HTR-8/SVneo (cell line): Measurements from ENCODE around the gene SNX22.

ENCODE experiments used
- DNase-seq: peaks from one replicate; pipeline ENCODE4 v3.0.0; 2011; ENCODE audit warnings: low spot score, mixed read lengths; ENCODE audit not compliant: insufficient read length
- FAIRE-seq: peaks from 2 replicates; lab custom pipeline; 2011; peaks lifted over from hg19 to GRCh38; lab: Jason Lieb, UNC

SNX22 gene

DNA sequence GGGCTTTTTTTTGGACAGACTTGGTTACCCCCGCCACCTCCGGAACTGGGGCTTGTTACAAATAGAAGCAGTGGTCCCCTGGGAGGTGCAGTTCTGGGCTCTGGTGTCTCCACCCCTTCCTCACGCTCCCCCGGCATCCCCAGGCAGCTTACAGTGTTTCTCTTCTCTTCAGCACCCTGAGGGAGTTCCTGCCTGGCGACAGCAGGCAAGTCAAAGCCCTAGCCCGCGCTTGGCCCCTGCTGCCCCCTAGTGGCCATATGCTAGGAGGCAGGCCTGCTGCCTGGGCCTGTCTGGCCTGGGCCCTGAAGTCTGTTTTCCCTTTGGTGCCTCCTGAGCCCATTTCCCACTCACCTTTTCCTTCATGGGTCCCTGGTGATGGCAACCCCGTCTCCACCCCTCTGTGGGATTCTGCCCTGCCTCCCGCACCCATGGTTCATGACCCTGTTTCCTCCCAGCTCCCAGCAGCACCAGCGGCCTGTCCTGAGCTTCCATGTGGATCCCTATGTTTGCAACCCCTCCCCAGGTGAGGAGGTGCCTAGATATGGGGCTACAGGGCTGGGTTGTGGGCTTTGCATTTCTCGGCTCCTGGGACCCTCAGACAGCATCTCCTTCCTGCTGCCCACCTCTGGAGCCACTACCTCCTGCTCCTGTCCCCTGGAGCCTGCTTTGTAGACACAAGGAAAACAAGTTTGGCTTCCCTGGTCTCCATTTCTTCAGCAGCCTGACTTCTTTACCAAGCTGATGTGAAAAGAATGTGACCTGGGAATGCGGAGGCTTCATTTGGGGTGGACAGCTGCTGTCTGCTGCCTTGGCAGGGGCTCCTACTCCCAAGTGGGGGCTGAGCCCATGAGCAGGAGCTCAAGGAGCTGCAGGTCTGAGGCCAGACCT lies 2.2 kb downstream of the SNX22 start:
- FAIRE-seq = peak; percentile 49

DNA sequence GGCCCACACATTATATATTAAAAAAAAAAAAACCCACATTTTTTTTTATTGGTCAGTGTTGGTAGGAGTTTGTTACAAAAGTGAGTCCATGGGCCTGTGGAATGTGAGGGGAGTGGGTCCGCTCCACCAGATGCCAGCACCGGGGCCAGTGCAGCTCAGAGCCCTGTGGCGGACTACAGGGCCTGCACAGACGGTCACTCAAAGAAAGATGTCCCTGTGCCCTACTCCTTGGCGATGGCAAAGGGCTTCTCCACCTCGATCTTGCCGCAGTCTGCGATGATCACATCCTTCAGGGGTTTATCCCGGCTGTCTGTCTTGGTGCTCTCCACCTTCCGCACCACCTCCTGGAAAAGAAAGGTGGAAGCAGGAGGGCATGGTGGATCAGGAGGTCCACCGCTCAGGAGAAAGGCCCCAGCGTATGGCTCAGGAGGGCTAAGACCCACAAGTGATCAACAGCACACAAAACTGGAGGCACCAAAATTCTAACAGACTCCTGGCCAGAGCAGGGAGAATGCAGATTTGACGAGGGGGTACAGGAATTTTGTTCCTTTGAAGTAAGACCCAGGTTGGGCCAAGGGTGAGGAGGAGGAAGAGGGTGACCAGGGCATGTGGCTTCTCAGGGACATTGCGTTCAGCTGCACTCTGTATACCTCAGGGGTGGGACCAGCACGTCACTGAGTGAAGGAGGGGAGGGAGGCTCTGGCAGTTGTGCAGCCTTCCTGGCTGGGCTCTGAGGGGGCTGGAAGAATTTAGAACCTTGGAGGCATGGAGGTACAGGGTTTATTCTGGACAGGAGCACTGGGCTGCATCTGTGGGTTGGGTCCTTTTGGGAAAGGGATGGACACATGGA lies 4.5 kb downstream of the SNX22 start:
- FAIRE-seq = no peak
- DNase-seq = no peak

More for the DNA sequence above, 2.2 kb downstream of the SNX22 start:
- DNase-seq = peak; percentile 92

DNA sequence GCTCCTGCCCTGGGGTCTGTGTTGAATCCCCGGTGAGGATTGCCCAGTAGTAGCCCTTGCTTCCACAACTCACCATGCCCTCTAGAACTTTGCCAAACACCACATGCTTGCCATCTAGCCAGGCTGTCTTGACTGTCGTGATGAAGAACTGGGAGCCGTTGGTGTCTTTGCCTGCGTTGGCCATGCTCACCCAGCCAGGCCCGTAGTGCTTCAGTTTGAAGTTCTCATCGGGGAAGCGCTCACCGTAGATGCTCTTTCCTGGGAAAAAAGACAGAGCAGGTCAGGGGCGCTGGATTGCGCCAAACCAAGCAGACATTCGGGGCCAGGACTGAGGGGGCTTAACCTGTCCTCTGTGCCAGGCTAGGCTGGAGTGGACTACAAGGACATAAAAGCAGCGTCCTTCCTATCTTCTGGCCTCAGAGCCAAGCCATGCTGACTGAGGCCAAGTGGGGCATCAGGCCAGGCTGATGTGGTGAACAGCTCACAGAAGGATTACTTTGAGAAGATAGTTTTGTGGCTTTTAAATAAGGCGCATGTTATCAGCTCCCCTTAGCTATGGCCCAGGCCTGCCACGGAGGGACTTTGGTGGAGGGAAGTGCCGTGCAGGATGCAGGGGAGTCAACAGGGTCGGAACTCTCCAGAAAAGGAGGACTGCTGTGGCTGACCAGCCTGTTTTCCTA lies 5.3 kb downstream of the SNX22 start:
- no peak for DNase-seq
- no peak for FAIRE-seq

DNA sequence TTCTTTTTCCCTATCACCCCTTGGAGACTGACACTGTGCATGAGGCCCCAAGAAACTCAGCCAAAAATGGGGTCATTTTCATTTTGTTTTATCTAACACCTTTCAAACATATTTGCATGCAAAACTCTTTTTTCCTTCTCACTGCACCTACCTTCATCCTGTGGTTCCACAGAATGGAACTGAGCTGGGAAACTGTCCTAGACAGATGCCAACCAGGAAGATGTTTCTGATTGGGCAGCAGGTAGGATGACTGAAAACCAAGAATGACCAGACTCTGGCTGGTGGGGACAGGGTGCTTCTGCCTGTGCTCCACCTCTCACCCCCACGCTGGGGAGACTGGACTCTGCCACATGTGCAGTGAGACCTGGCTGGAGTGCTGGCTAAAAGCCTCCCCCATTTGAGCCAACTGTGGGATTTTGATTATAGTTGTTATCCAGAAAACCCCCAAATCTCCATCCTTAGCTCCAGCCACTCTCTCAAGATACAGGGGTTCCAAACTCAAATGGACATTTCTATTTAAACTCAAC lies 6.1 kb downstream of the SNX22 start:
- no peak for FAIRE-seq

DNA sequence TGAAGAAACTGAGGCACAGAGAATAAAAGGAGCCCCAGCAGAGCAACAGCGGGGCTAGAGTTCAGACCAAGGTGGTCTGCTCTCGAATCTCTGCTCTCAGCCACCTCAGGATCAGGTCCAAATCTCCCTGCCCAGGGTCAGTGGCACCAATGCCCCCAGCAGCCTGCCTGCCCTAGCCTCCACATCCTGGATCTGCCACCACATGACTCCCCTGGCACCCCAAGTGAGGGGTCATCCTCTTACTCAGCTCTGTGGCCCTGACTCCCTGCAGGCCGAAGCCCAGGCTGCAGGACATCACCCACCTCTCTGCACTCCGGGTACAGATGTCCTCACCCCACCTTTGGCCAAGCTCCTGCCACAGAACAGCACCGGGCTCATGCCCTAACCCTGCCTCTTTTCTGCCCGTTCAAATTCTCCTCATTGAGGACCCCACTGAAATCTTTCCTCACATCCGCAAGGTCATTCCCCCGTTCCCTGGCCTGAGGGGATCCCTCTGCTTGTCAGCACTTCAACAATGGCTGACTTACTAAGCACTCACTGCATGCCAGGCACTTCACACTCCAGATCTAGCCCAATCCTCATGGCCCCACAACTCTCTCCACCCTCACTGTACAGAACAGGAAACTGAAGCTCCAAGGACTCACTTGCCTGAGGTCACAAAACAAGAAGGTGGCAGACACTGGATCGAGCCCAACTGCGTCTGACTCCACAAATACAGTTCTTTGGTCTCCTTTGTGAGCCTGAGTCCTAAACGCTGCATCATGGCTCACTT lies 7.0 kb downstream of the SNX22 start:
- FAIRE-seq (no peak), DNase-seq (no peak)

More for the DNA sequence above, 6.1 kb downstream of the SNX22 start:
- DNase-seq = no peak

DNA sequence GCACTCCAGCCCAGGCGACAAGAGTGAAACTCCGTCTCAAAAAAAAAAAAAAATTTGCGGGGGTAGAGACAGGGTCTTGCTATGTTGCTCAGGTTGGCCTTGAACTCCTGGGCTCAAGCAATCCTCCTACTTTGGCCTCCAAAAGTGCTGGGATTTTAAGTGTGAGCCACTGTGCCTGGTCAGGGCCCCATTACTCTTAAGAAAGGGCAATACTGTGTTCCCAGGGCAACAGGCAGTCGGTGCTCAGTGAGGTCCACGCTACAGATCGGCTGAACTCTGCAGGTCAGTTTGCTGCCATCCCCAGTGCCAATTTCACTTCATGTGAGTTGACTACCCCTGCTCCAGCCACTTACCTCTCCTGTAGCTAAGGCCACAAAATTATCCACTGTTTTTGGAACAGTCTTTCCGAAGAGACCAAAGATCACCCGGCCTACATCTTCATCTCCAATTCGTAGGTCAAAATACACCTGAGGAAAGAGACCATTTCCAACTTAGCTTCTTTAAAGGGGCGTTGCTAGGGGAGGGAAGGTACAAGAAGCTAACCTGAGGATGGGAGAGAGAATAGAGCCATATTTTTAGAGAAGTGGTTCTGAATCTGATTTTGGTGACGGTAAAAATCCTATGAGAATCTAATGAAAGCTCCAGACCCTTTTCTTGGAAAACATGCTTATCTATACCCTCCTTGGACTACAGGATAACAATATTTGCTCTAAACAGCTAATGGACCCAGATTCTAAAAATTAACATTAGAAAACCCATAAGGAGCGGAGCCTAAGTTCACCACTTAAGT lies 10.4 kb downstream of the SNX22 start:
- DNase-seq (no peak), FAIRE-seq (no peak)

DNA sequence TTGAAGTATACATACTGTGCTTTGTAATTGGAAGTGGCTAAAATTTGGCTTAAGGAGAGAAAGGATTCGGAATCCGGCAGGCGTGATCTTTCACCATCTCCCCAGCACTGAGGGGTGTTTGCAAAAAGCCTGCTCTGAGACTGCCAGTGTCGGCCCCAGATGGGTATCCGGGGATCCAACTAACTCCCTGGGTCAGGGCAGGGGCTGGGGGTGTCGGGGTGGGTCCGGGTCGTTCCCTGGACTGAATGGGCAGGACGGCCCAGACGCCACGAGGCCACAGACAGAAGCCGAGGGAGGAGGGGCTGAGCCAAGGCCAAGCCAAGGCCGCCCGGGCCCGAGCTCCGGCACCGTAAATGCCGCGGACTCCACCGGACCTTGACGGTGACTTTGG lies 10.9 kb downstream of the SNX22 start:
- FAIRE-seq = no peak

DNA sequence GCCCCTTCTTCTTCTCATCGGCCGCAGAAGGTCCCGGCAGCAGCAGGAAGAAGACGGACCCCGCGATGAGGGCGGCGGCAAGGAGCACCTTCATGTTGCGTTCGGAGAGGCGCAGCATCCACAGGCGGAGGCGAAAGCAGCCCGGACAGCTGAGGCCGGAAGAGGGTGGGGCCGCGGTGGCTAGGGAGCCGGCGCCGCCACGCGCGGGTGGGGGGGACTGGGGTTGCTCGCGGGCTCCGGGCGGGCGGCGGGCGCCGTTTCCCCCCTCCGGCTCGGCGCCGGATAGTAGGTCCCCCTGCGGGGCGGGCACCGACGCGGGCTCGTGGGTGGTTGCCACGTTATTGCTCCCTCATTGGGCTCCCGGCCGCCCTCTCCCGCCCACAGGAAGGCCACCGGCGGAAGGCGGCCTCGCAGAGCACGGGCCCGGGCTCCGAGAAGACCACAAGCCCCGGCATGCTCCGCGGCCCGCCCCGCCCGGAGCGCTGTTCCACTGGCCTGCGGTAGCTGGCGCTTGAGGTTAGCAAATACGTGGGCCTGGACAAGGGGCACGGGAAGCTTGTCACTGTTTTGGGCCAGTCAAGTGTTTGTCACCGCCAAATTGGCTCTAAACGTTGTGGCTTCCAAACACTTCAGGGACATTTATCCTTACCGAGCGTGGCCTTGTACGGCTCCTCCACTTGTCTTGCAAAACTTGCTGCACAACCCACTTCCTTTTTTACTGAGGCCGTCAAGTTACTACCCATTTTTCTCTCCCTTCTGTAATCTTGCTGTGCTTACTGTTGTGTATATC lies 11.5 kb downstream of the SNX22 start, which contains the start of gene PPIB:
Gene PPIB (minus strand): TSS at position 154 of the 790 bp plus-strand sequence. CDS start 36 bp downstream, at position 118.
- FAIRE-seq (peak; percentile 63), DNase-seq (peak; percentile 91)

More for the DNA sequence above, 10.9 kb downstream of the SNX22 start:
- DNase-seq = no peak

DNA sequence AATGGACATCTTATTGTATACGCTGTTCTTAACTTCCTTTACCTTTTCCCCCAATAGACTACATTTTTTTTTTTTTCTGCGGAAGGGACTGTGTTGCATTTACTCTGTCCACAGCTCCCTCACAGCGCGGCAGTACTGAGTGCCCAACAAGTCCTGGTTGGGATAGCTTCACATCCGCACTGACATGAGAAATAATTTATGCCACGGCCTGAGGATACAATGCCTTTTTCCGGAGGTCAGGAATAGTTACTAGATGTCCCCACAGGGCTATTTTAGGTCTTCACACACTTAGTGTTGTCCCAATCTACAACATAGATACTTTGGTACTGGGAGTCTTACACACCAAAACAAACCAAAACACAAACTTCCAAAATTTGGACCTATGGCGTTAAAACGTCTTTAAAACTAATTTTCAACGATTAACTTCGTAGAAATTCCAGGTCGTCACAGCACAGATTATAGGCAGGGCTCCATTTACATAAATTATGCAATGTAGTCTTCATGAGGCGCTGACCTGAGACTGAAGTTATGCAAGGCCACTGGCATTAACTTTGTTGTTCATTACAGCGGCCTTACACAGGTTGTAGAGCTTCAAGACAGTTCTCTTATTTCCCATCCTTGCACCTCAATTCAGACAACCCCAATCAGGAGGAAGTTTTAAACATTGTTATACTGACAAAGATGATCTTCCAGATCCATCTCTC lies 12.3 kb downstream of the SNX22 start:
- FAIRE-seq (no peak), DNase-seq (no peak)

DNA sequence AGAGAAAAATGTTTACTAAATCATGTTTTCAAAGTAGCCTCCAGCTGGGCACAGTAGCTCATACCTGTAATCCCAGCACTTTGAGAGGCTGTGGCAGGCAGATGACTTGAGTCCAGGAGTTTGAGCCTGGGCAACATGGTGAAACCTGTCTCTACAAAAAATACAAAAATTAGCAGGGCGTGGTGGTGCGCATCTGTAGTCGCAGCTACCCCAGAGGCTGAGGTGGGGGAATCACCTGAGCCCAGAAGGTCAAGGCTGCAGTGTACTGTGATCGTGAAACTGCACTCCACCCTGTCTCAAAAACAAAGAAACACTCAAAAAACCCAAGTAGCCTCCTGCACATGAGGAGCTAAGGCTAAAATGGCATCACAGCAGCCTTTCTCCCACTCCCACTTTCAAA lies 12.9 kb downstream of the SNX22 start:
- FAIRE-seq = no peak
- no peak for DNase-seq

DNA sequence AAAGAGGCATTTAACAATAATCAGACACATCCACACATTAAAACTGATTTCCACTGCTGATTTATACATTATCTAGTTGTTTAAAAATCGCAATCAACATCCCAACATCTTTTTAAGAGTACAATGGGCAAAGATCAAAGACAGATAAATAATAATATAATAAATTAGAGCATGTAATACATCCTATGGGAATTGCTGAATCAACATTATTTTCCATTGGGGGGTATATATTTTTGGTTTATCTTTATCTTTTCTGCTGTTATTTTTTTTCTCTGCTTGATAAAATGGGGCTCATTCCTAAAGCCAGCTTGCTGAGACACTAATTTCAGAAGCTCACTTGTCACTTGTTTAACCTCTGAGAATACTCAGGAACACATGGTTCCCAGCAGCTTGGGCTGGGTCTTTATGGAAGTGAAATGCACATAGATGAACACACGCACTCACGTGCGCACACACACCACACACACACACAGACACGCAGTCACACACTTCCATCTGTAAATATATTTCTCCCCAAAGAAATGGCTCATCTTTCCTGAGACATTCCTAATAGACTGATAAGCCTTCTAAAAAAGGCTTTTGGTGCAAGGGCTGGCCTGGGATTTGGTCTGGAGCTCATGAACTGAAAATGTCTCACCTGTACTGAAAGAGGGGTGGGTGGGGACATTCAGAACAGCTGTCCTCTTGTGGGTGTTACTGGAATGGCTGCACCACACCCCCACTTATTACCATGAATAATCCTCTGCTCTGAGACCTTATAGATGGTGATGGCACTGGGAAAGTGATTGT lies 14.8 kb downstream of the SNX22 start:
- FAIRE-seq (no peak), DNase-seq (no peak)

DNA sequence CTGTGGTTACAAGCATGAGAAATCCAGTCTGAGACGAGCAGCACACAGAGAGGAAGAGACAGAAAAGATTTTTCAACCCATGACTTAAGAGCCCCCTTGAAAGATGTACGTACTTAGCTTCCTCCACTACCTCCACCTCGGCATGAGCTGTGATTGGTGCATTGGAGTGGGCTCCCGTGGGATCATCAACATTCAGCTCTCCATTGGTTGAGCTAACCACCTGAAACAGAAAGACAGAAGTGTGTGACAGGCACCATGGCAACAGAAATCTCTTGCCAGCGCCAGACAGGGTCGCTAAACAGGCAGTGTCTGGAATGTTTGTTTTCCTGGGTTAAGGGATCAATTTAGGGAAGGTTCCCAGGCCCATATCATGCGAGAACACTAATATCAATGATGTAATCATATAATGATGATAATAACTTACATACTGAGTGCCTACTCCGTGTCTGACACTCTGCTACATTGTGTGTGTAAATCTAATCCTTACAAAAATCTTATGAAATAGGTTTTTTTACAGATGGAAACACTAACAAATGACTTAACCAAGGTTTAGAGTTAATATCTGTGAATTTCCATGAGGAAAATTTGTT lies 28.8 kb downstream of the SNX22 start:
- DNase-seq (no peak), FAIRE-seq (no peak)

DNA sequence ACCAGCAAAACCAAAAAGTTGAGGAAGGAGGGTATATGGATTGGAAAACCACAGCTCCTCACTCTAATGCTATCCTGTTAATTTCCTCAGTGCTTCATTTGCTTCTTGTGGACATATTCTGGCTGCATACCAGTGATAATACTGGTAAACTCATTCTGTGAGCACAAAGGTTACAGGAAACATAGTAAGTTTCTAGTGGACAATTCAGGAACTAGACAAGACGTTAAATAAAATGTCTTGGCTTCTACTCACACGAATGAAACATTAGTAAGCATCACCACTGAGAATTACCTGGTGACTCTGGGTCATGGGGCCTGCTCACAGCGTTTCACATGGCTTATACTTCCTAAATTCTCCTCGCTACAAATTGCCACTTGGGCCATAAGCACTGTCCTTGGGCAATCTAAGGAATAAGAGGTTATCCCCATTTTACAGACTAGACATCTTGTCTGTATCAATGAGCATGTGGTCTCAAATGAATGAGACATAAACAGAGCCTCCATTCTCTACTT lies 31.4 kb downstream of the SNX22 start:
- FAIRE-seq (no peak), DNase-seq (no peak)

DNA sequence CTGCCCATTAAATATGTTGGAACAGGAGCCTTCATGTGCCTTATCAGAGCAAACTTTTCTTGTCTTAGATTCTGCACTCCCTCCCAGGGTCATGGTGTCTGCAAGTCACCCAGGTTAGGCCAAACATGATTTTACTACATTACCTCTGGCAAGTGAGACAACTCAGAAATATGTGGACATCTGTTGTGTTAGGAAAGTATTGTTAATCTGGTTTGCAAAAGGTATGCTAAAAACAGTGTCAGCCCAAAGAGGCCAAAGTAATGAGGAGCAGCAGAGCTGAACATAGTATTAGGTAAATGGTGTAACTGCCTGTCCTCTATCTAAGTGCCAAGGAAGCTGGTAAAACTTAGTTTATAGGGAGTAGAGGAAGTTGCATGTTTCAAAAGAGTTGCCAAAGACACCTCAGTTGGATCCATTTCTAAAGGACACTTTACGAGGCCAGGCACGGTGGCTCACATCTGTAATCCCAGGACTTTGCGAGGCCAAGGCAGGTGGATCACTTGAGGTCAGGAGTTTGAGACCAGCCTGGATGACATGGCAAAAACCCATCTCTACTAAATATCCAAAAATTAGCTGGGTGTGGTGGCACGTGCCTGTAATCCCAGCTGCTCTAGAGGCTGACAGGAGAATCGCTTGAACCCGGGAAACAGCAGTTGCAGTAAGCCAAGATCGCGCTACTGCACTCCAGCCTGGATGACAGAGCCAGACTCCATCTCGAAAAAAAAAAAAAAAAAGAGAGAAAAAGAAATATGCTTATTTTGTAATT lies 33.8 kb downstream of the SNX22 start:
- FAIRE-seq = no peak
- no peak for DNase-seq
